ENCODE data around the gene EPPIN. TPM values are rescaled to one million over a fixed set of nuclear protein-coding genes. Genes with fewer than 3 reads are reported as not detected.

Gene EPPIN
- total and polyA plus RNA-seq, 10 of the 15 experiments (the other 5 are each of a cell fraction or from before 2014, with no cell fraction given): not detected

DNA sequence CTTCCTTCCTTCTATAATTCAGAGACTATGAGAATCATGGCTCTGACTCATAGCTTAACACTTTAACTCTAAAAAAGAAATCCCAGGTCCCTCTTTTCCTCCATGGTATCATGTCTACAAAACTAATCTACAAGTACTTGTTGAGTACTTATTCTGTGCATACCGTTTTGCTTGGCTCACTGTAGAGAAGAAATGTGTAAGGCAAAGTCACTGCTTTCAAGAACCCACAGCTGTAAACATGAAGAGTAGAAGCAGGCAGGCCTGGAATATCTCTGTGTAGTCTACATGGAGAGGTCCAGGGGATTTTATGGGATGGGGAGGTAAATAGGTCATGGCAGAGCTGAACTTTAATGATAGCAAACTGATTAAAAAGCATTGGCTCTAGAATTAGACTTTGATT is 45.6 kb downstream of the EPPIN start:
- ChIA-PET POLR2A (interaction anchor here (1.1 kb wide), 1 partner anchor 37 kb away, joined by 3 read pairs; no protein-coding TSS in a partner anchor), SMC1A (ENCODE audit: uncharacterized antibody, unreplicated experiment) (no interaction called here), CTCF (interaction anchor here (0.7 kb wide), 1 partner anchor 139 kb away, joined by 3 read pairs; no protein-coding TSS in a partner anchor), RAD21 (ENCODE audit: unreplicated experiment) (no interaction called here)
- no peak for TF ChIP-seq TCF7 (IDR thresholded peaks at IDR 0.05; ENCODE audit: borderline replicate concordance)
- TF ChIP-seq NFXL1 (IDR thresholded peaks at IDR 0.05; ENCODE audit: borderline replicate concordance): no peak
- no peak for TF ChIP-seq SUZ12 (IDR thresholded peaks at IDR 0.05; ENCODE audit: unreplicated experiment)
- no peak for TF ChIP-seq MEF2B (IDR thresholded peaks at IDR 0.05; ENCODE audit: partially characterized antibody, poor library complexity, severe bottlenecking)
- no peak for TF ChIP-seq WRNIP1 (IDR thresholded peaks at IDR 0.05; ENCODE audit: borderline replicate concordance, low read depth, low read length)
- TF ChIP-seq RAD51 (IDR thresholded peaks at IDR 0.05): no peak
- no peak for TF ChIP-seq SIN3A (IDR thresholded peaks at IDR 0.05; ENCODE audit: low read depth, low read length)
- TF ChIP-seq, protein P1, sequence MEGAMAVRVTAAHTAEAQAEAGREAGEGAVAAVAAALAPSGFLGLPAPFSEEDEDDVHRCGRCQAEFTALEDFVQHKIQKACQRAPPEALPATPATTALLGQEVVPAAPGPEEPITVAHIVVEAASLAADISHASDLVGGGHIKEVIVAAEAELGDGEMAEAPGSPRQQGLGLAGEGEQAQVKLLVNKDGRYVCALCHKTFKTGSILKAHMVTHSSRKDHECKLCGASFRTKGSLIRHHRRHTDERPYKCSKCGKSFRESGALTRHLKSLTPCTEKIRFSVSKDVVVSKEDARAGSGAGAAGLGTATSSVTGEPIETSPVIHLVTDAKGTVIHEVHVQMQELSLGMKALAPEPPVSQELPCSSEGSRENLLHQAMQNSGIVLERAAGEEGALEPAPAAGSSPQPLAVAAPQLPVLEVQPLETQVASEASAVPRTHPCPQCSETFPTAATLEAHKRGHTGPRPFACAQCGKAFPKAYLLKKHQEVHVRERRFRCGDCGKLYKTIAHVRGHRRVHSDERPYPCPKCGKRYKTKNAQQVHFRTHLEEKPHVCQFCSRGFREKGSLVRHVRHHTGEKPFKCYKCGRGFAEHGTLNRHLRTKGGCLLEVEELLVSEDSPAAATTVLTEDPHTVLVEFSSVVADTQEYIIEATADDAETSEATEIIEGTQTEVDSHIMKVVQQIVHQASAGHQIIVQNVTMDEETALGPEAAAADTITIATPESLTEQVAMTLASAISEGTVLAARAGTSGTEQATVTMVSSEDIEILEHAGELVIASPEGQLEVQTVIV (IDR thresholded peaks at IDR 0.05; ENCODE audit: borderline replicate concordance, partially characterized antibody): no peak
- no peak for TF ChIP-seq NBN (IDR thresholded peaks at IDR 0.05)
- DNase-seq (ENCODE audit: low read depth, low spot score) (no peak), FAIRE-seq (no peak), ATAC-seq (no peak)
- in situ Hi-C loops (cut with MboI) (no loop called here), intact Hi-C loops (cut with micrococcal nuclease; ENCODE audit: unreplicated experiment) (no loop called here)
- Histone ChIP-seq H3K4me1 (ENCODE audit: control insufficient read depth, insufficient read depth, low read length) (no peaks in the 10 kb centered on the region), H3K27ac (ENCODE audit: control insufficient read depth, insufficient read depth) (no peak overlapping the region), H3K4me2 (ENCODE audit: control insufficient read depth, insufficient read depth) (no peak overlapping the region), H3K9me3 (replicated peaks; ENCODE audit: control insufficient read depth, insufficient read depth, low read length) (no peaks in the 10 kb centered on the region), H3K9ac (ENCODE audit: control insufficient read depth, insufficient read depth, low read length) (no peak overlapping the region), H3K27me3 (replicated peaks in 1 of 2; ENCODE audit: control insufficient read depth in 2 of 2, insufficient read depth in 2 of 2, low read length in 1 of 2) (peaks cover 0 to 3% of the 10 kb centered on the region in 2 experiments; a peak in 1 of 4 replicates), H3K4me3 (no peak overlapping the region), H3K79me2 (ENCODE audit: control insufficient read depth, insufficient read depth, low read length) (no peaks in the 10 kb centered on the region), H3K36me3 (ENCODE audit: control insufficient read depth in 2 of 2, insufficient read depth in 2 of 2, low read length in 1 of 2) (no peaks in the 10 kb centered on the region), H4K20me1 (ENCODE audit: control insufficient read depth, insufficient read depth) (no peaks in the 10 kb centered on the region), H2AFZ (ENCODE audit: control insufficient read depth, low read depth, low read length) (no peak overlapping the region)
- WGBS (ENCODE audit: insufficient coverage, insufficient replicate concordance, low lambda C conversion rate, missing lambda C conversion rate): 0% methylated on average over 1 of the region's 1 CpG
- no TSS peak for BruUV-seq (replicated peaks)

All from GM12878 (cell line).